SKM-1 (cell line): ENCODE measurements around the gene KMT5B.

Source experiments
- DNase-seq: peaks from one replicate; lab custom pipeline; 2025; ENCODE audit not compliant: unreplicated experiment; lab: John Stamatoyannopoulos, UW

KMT5B gene

GRCh38 chr11:68146704-68147474, 66.2 kb downstream of the KMT5B start:
- DNase-seq: no peak

GRCh38 chr11:68146010-68146540, 67.0 kb downstream of the KMT5B start:
- no peak for DNase-seq

- no peak for DNase-seq
Measured at GRCh38 chr11:68145120-68145866, 67.8 kb downstream of the KMT5B start.

- no peak for DNase-seq
Measured at GRCh38 chr11:68143310-68143689, 69.8 kb downstream of the KMT5B start.

- DNase-seq: no peak
Measured at GRCh38 chr11:68142441-68143309, 70.4 kb downstream of the KMT5B start.

GRCh38 chr11:68142028-68142412, 71.1 kb downstream of the KMT5B start:
- DNase-seq: peak; percentile 77

GRCh38 chr11:68141246-68142027, 71.7 kb downstream of the KMT5B start:
- no peak for DNase-seq

- DNase-seq: no peak
Measured at GRCh38 chr11:68140496-68141245, 72.4 kb downstream of the KMT5B start.

- no peak for DNase-seq
Measured at GRCh38 chr11:68138237-68138636, 74.9 kb downstream of the KMT5B start.

- DNase-seq: no peak
Measured at GRCh38 chr11:68137833-68138232, 75.3 kb downstream of the KMT5B start.

GRCh38 chr11:68136866-68137265, 76.2 kb downstream of the KMT5B start:
- no peak for DNase-seq

GRCh38 chr11:68135161-68135560, 77.9 kb downstream of the KMT5B start:
- no peak for DNase-seq

GRCh38 chr11:68133761-68134160, 79.3 kb downstream of the KMT5B start:
- DNase-seq: no peak

GRCh38 chr11:68130121-68130520, 83.0 kb downstream of the KMT5B start:
- DNase-seq: no peak

- no peak for DNase-seq
Measured at GRCh38 chr11:68128682-68129327, 84.3 kb downstream of the KMT5B start.

- no peak for DNase-seq
Measured at GRCh38 chr11:68127714-68128681, 85.1 kb downstream of the KMT5B start.

GRCh38 chr11:68125164-68125563, 87.9 kb downstream of the KMT5B start:
- no peak for DNase-seq

- DNase-seq: no peak
Measured at GRCh38 chr11:68122936-68123539, 90.1 kb downstream of the KMT5B start.
